ENCODE data around the gene PAX7. TPM values are rescaled to one million over a fixed set of nuclear protein-coding genes. Genes with fewer than 3 reads are reported as not detected.

PAX7 gene
- total RNA-seq, 1 experiment from 2014 or later: not detected

GRCh38 chr1:18646091-18646785 is 15.6 kb downstream of the PAX7 start:
- Histone ChIP-seq H3K36me3 (no peaks in the 10 kb centered on the region), H3K27me3 (peaks cover 64% of the 10 kb centered on the region), H3K9me3 (no peaks in the 10 kb centered on the region), H3K4me3 (no peak overlapping the region)
- no peak for DNase-seq

DNA sequence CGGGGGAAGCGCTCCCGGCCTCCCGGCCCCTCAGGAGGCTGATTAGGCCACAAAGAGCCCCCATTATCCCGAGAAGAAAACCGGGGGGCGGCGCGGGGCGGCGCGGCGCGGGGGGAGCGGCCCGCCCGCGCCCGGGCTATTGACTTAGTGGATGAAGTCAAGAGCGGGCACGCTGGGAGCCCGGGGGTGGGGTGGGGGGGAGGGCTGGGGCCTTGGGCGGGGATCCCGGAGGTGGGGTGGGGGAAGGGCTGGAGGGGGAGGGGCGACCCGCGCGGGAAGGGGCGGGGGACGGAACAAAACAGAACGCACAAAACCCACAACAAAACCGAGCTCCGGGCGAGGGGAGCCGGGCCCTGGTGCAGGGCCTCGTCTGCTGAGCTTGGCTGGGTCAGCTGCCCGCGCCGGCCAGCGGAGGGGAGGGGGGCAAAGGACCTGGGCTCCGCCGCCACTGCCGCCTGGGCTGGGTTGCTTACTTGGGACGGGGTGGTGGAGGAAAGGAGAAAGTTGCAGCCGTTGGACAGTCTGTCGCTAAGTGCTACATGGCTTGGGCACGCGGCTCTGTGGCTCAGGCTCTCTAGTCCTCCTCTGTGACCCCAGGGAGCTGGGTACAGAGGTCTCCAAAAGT is 16.3 kb downstream of the PAX7 start:
- Histone ChIP-seq H3K4me3 (no peak overlapping the region), H3K9me3 (no peaks in the 10 kb centered on the region), H3K36me3 (no peaks in the 10 kb centered on the region), H3K27me3 (peaks cover 59% of the 10 kb centered on the region)
- no peak for DNase-seq

GRCh38 chr1:18647681-18648214 is 17.1 kb downstream of the PAX7 start:
- DNase-seq: no peak
- H3K9me3 ChIP-seq: no peaks in the 10 kb centered on the region
- H3K27me3 ChIP-seq: peaks cover 53% of the 10 kb centered on the region
- H3K36me3 ChIP-seq: no peaks in the 10 kb centered on the region
- no peak overlapping the region for H3K4me3 ChIP-seq

GRCh38 chr1:18649693-18650370 is 19.2 kb downstream of the PAX7 start:
- DNase-seq: no peak
- Histone ChIP-seq H3K27me3 (peaks cover 37% of the 10 kb centered on the region), H3K36me3 (no peaks in the 10 kb centered on the region), H3K9me3 (no peaks in the 10 kb centered on the region), H3K4me3 (no peak overlapping the region)

- Histone ChIP-seq H3K9me3 (no peaks in the 10 kb centered on the region), H3K4me3 (no peak overlapping the region), H3K27me3 (peaks cover 18% of the 10 kb centered on the region), H3K36me3 (no peaks in the 10 kb centered on the region)
- DNase-seq: no peak
These were observed 21.1 kb downstream of the PAX7 start for GRCh38 chr1:18651713-18652112.

DNA sequence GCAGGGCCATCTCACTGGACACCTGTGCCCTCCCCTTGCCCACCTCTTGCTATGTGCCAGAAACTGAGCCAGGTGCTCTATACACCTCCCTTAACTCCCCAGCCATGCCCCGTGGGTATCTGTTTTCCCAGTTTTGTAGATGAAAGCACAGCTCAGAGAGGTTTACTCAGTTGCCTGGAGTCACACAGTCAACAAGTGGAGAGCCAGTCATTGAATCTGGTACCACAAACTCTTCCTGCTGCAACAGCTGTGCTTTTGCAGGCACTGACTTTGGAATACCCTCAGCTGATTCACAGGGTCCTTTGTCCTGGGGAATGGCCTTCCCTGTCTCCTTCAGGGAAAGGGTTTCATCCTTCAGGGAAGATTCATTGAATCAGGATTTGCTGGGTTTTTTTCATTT is 22.1 kb downstream of the PAX7 start:
- H3K36me3 ChIP-seq: no peaks in the 10 kb centered on the region
- no peak for DNase-seq
- peaks cover 11% of the 10 kb centered on the region for H3K27me3 ChIP-seq
- no peaks in the 10 kb centered on the region for H3K9me3 ChIP-seq
- no peak overlapping the region for H3K4me3 ChIP-seq

- no peak for DNase-seq
- H3K27me3 ChIP-seq: peaks cover 10% of the 10 kb centered on the region
- no peaks in the 10 kb centered on the region for H3K36me3 ChIP-seq
- H3K4me3 ChIP-seq: no peak overlapping the region
- H3K9me3 ChIP-seq: no peaks in the 10 kb centered on the region
These were observed 22.7 kb downstream of the PAX7 start for GRCh38 chr1:18653367-18653766.

- no peaks in the 10 kb centered on the region for H3K36me3 ChIP-seq
- DNase-seq: no peak
- H3K4me3 ChIP-seq: no peak overlapping the region
- H3K9me3 ChIP-seq: no peaks in the 10 kb centered on the region
- H3K27me3 ChIP-seq: peaks cover 10% of the 10 kb centered on the region
These were observed 23.3 kb downstream of the PAX7 start for GRCh38 chr1:18653916-18654315.

GRCh38 chr1:18654599-18654998 is 24.0 kb downstream of the PAX7 start:
- DNase-seq: no peak
- Histone ChIP-seq H3K36me3 (no peaks in the 10 kb centered on the region), H3K4me3 (no peak overlapping the region), H3K9me3 (no peaks in the 10 kb centered on the region), H3K27me3 (peaks cover 10% of the 10 kb centered on the region)

- Histone ChIP-seq H3K27me3 (peaks cover 4% of the 10 kb centered on the region; the same call in 1 of the 2 replicates), H3K4me3 (no peak overlapping the region), H3K36me3 (no peaks in the 10 kb centered on the region), H3K9me3 (no peaks in the 10 kb centered on the region)
- no peak for DNase-seq
These were observed 27.0 kb downstream of the PAX7 start for GRCh38 chr1:18657506-18658201.

GRCh38 chr1:18658831-18659230 is 28.2 kb downstream of the PAX7 start:
- Histone ChIP-seq H3K9me3 (no peaks in the 10 kb centered on the region), H3K4me3 (no peak overlapping the region), H3K36me3 (no peaks in the 10 kb centered on the region), H3K27me3 (no peaks in the 10 kb centered on the region)
- DNase-seq: no peak

DNA sequence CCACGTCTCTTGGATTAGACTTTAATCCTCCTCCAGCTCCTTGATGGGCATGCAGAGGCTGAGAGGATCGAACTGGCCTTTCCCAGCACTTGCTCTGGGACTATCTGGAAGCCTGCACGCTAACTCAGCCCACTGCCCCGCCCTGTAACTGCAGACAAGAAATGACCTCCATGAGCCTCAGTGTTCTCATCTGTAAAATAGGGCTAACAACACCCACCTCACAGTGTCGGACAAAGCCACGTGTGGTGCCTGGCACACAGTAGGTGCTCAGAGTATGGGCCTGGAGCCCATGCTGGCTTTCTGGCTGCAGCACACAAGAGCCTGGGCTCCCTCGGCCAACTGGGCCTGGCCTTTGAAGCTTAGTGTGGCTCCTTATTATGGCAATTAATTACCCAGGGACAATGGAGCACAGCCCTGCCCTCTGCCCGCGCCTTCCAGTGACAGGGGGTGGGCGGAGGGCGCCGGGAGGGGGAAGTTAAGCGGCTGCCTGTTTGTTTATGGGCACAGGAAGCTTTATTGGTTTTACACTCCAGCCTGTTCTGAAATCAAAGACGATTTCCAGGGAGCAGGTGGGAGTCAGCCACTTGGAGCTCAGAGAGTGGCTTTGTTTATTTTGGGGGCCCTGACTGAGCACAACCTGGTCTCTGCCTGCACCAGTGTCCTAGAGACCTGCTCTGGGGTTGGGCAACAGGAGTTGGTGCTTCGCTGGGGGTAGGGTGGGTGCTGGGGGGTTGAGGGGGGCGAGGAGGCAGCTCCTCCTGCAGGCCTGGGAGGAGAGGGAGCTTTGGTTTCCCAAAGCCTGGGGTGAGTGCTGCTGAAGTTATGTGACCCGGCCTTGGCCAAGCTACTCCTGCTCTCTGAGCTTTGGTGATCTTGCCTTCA is 31.0 kb downstream of the PAX7 start:
- H3K4me3 ChIP-seq: no peak overlapping the region
- H3K27me3 ChIP-seq: no peaks in the 10 kb centered on the region
- no peak for DNase-seq
- H3K9me3 ChIP-seq: no peaks in the 10 kb centered on the region
- H3K36me3 ChIP-seq: no peaks in the 10 kb centered on the region

- H3K9me3 ChIP-seq: no peaks in the 10 kb centered on the region
- H3K36me3 ChIP-seq: no peaks in the 10 kb centered on the region
- no peak for DNase-seq
- H3K27me3 ChIP-seq: no peaks in the 10 kb centered on the region
- no peak overlapping the region for H3K4me3 ChIP-seq
These were observed 31.6 kb downstream of the PAX7 start for GRCh38 chr1:18662286-18662639.

DNA sequence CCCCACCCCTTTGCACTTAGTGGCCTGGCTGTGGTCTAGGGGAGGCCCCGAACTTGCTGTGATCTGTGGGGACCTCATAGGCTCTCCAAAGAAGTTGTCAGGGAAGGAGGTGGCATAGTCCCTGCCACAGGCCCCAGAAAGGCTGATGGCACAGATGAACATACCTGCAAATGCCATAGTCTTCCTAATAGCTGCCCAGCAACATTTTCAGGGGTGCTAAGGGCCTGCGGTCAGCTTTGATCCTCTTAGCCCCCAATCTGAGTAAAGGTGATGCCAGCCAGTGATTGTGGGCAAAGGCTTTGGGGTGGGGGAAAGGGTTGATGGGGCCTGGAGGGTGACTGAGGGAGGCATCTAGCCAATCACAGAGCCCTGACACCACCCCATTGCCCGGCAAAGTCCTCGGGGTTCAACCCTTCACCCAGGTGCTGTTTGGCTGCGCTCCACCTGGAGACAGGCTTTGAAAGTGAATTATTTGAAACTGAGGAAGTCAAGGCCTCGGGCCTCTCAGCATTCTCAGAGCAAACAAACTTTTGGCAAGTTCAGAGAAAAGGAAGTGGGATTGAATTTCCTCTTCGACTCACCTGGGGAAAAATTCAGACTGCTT is 35.8 kb downstream of the PAX7 start:
- no peak for DNase-seq
- no peaks in the 10 kb centered on the region for H3K27me3 ChIP-seq
- H3K4me3 ChIP-seq: no peak overlapping the region
- H3K36me3 ChIP-seq: no peaks in the 10 kb centered on the region
- no peaks in the 10 kb centered on the region for H3K9me3 ChIP-seq

DNA sequence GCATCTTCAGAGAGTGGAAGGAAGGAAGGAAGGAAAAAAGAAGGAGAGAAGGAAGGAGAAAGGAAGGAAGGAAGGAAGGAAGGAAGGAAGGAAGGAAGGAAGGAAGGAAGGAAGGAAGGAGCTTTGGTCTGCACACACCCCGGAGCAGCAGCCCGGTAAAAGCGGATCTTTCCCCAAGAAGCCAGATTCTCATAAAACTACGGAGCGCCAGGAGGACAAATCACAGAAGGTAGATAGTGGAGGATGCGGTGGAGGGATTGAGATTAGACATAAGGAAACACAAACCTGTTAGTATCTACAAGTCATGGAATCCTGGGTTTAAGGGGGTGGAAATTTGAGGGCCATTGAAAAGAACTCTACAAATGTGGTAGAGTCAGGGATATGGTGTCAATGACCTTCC is 36.7 kb downstream of the PAX7 start:
- H3K9me3 ChIP-seq: no peaks in the 10 kb centered on the region
- H3K36me3 ChIP-seq: no peaks in the 10 kb centered on the region
- no peaks in the 10 kb centered on the region for H3K27me3 ChIP-seq
- DNase-seq: no peak
- no peak overlapping the region for H3K4me3 ChIP-seq

DNA sequence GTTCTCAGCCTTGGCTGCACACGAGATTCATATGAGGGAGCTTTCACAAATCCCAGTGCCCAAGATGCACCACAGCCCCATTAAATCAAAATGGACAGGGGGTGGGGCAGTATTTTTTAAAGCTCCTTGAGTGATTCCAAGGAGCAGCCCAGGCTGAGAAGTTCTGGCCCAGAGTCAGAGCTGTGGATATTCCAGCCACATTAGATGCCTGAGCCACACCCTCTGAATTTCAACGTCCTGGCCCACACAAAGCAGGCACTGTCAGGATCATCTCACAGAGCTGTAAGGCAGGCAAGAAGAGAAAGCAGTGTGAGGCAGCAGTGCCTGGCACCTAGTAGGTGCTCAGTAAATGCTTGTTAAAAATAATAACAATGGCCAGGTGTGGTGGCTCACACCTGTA is 37.4 kb downstream of the PAX7 start:
- no peak for DNase-seq
- H3K4me3 ChIP-seq: no peak overlapping the region
- H3K27me3 ChIP-seq: no peaks in the 10 kb centered on the region
- H3K36me3 ChIP-seq: no peaks in the 10 kb centered on the region
- H3K9me3 ChIP-seq: no peaks in the 10 kb centered on the region
